Mucosa of descending colon (tissue), 3 donors: Measurements from ENCODE around the gene FGF18. TPM values are rescaled to one million over a fixed set of nuclear protein-coding genes. Genes with fewer than 3 reads are reported as not detected.
"Not testable (repeated sequence)": the region's sequence is repeated elsewhere in the genome, so short reads cannot be mapped to it uniquely, and the experiment has no call there.

Experiments used
- ATAC-seq: fragments of 200-7000 bp; cut with Tn5 transposase; one replicate; pipeline ENCODE4 v1.9.1; 2020; ENCODE audit warnings: mild to moderate bottlenecking, moderate library complexity
- DNase-seq, 3 donors: peaks; one replicate each; pipeline ENCODE4 v3.0.0-alpha.2; 2020
- H3K36me3 ChIP-seq: fragments of 200-600 bp; one replicate; pipeline ENCODE4 v1.8.0; 2021; ENCODE audit warnings: low read depth, mild to moderate bottlenecking
- H3K4me1 ChIP-seq: fragments of 200-600 bp; one replicate; pipeline ENCODE4 v1.8.0; 2021; ENCODE audit warnings: low read depth, mild to moderate bottlenecking
- H3K4me3 ChIP-seq: fragments of 200-600 bp; one replicate; pipeline ENCODE4 v1.8.0; 2021; ENCODE audit warnings: mild to moderate bottlenecking
- H3K9me3 ChIP-seq: fragments of 200-600 bp; one replicate; pipeline ENCODE4 v1.8.0; 2021; ENCODE audit warnings: mild to moderate bottlenecking
- intact Hi-C, 2 donors: fragments of 100-400 bp; cut with DNase I in 1 of 2; cut with micrococcal nuclease in 1 of 2; formaldehyde crosslinking; loops; one replicate each; pipeline versions ENCODE4 v1.11.0 to v1.11.1; 2022; cut with DNase I, micrococcal nuclease
- total RNA-seq, 3 donors: library from RNA; stranded (reverse); fragmentation: NEBNext Ultra II Directional in 2 of 3; extraction: Animal tissue kit (Norgen Biotek cat#: 25700) in 2 of 3; gene quantifications; one replicate each; pipeline versions ENCODE4 v1.2.1 to v1.2.4, GENCODE V29; 2021 to 2023
- TF ChIP-seq, protein P1 (sequence below): fragments of 200-600 bp; IDR thresholded peaks from one replicate; pipeline ENCODE4 v1.8.0; 2022; ENCODE audit warnings: antibody characterized with exemption, mild to moderate bottlenecking
- donor health status: DM: no; HTN: no; CAD: no; lungs with moderate emphysema.
- donor health status: DM: no; HTN: no; CAD: no.
- donor health status: DM: no; HTN: yes; CAD: no.

Gene FGF18
- total RNA-seq, 3 donors from 2014 or later, result 0.16 to 0.63 TPM; not detected in 1

DNA sequence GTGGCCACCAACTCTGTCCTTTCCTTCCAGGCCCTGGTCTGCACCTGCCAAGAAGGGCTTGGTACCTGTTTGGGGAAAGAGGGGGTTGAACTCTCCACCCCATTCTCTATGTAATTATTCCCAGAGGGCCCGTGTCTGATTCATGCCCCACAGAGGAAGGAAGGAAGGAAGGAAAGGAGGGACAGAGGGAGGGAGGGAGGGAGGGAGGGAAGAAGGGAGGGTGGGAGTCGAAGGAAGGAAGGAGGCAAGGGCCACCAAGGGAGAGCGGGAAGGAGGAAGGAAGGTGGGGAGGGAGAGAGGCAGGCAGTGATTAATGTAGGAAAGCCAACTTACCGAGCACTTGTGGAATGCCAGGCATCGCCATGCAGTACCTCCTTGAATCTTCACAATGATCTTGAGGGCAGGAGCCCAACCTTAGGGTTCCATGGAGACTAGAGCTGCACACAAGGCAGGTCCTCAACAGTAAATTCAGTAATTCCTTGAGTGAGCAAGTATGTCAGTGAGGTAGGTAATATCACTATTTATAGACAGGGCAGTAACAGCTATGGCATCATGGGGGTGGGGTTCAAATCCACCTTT is 75.8 kb downstream of the FGF18 start:
- no peak for DNase-seq
- TF ChIP-seq, protein P1, sequence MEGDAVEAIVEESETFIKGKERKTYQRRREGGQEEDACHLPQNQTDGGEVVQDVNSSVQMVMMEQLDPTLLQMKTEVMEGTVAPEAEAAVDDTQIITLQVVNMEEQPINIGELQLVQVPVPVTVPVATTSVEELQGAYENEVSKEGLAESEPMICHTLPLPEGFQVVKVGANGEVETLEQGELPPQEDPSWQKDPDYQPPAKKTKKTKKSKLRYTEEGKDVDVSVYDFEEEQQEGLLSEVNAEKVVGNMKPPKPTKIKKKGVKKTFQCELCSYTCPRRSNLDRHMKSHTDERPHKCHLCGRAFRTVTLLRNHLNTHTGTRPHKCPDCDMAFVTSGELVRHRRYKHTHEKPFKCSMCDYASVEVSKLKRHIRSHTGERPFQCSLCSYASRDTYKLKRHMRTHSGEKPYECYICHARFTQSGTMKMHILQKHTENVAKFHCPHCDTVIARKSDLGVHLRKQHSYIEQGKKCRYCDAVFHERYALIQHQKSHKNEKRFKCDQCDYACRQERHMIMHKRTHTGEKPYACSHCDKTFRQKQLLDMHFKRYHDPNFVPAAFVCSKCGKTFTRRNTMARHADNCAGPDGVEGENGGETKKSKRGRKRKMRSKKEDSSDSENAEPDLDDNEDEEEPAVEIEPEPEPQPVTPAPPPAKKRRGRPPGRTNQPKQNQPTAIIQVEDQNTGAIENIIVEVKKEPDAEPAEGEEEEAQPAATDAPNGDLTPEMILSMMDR, result no peak
- no peaks in the 10 kb centered on the region for H3K4me1 ChIP-seq
- no peak overlapping the region for H3K4me3 ChIP-seq
- H3K9me3 ChIP-seq, result no peaks in the 10 kb centered on the region
- no peaks in the 10 kb centered on the region for H3K36me3 ChIP-seq
- intact Hi-C loops, result no loop called here
- ATAC-seq, result no peak

DNA sequence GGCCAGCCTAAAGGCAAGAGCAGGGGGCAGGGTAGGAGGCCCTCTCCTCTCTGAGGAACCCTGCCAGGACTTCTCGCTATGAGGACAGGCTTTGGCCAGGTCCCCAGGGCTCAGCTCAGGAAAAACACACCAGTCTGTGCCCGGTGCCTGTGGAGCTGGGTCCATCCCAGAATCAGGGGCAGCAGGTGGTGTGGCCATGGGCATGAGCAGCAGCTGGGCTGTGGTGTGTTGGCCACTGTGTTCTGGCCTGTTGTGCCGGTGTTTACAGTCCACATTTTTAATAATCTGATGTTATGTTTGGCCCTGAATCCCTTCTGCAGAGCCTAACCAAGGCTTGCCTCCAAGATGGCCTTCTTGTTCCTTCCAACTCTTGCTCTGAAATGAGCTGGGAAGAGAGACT is 77.0 kb downstream of the FGF18 start:
- no peak overlapping the region for H3K4me3 ChIP-seq
- no peak for ATAC-seq
- no peaks in the 10 kb centered on the region for H3K9me3 ChIP-seq
- no peaks in the 10 kb centered on the region for H3K4me1 ChIP-seq
- no peak for DNase-seq
- intact Hi-C loops, result no loop called here
- TF ChIP-seq, protein P1, result no peak
- H3K36me3 ChIP-seq, result no peaks in the 10 kb centered on the region

DNA sequence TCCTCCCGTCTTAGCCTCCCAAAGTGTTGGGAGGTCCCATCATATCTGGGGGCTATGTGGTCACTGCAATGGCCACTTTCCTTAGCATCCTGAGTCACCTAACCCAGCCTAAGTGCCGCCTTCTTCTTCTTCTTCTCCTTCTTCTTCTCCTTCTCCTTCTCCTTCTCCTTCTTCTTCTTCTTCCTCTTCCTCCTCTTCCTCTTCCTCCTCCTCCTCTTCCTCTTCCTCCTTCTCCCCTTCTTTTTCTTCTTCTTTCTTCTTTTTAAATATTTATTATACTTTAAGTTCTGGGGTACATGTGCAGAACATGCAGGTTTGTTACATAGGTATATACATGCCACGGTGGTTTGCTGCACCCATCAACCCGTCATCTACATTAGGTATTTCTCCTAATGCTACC is 78.0 kb downstream of the FGF18 start:
- H3K4me1 ChIP-seq, intact Hi-C loops, ATAC-seq, H3K9me3 ChIP-seq, H3K36me3 ChIP-seq, DNase-seq, H3K4me3 ChIP-seq: not testable (repeated sequence)

GRCh38 chr5:171498166-171498565 is 78.7 kb downstream of the FGF18 start:
- DNase-seq (no peak), ATAC-seq (no peak)
- H3K9me3 ChIP-seq, result no peaks in the 10 kb centered on the region
- TF ChIP-seq, protein P1, result no peak
- H3K4me3 ChIP-seq, result no peak overlapping the region
- H3K4me1 ChIP-seq, result no peaks in the 10 kb centered on the region
- no peaks in the 10 kb centered on the region for H3K36me3 ChIP-seq
- intact Hi-C loops, result no loop called here

- Histone ChIP-seq H3K9me3 (no peaks in the 10 kb centered on the region), H3K36me3 (no peaks in the 10 kb centered on the region), H3K4me3 (no peak overlapping the region), H3K4me1 (no peaks in the 10 kb centered on the region)
- ATAC-seq, result no peak
- DNase-seq, result no peak
- intact Hi-C loops, result no loop called here
- TF ChIP-seq, protein P1, result no peak
These were observed 80.2 kb downstream of the FGF18 start for GRCh38 chr5:171499611-171500010.

GRCh38 chr5:171505473-171506043 is 86.1 kb downstream of the FGF18 start:
- no peaks in the 10 kb centered on the region for H3K4me1 ChIP-seq
- TF ChIP-seq, protein P1, result no peak
- H3K9me3 ChIP-seq, result no peaks in the 10 kb centered on the region
- H3K4me3 ChIP-seq, result no peak overlapping the region
- no peaks in the 10 kb centered on the region for H3K36me3 ChIP-seq
- intact Hi-C loops, result no loop called here
- ATAC-seq, result no peak
- DNase-seq, result no peak
